ENCODE results near the gene SLC22A31. TPM values are rescaled to one million over a fixed set of nuclear protein-coding genes. Genes with fewer than 3 reads are reported as not detected.

Gene SLC22A31
- total RNA-seq, 1 donor from 2014 or later: not detected

GRCh38 chr16:89176147-89176690, 24.1 kb downstream of the SLC22A31 start:
- peaks cover 8% of the 10 kb centered on the region for H3K4me1 Mint-ChIP-seq
- H3K79me2 ChIP-seq (ENCODE audit: low read depth): no peaks in the 10 kb centered on the region
- no peak overlapping the region for H3K9ac ChIP-seq
- peaks cover 17% of the 10 kb centered on the region for H3K27me3 ChIP-seq
- TF ChIP-seq EZH2 (IDR thresholded peaks at IDR 0.05) (no peak), CTCF (IDR thresholded peaks at IDR 0.05) (no peak), EZH2phosphoT487 (IDR thresholded peaks at IDR 0.05) (no peak)
- H3K27me3 Mint-ChIP-seq (ENCODE audit: insufficient read depth, low read depth): peaks cover 2% of the 10 kb centered on the region
- peaks cover 18% of the 10 kb centered on the region for H4K20me1 ChIP-seq (ENCODE audit: low read depth)
- no peak for DNase-seq (ENCODE audit: low spot score)
- no peak overlapping the region for H2AFZ ChIP-seq (replicated peaks)
- no peak overlapping the region for H3K4me3 ChIP-seq
- no peak overlapping the region for H3K4me3 Mint-ChIP-seq
- no peaks in the 10 kb centered on the region for H3K9me3 ChIP-seq (ENCODE audit: low read depth)
- no peaks in the 10 kb centered on the region for H3K9me3 Mint-ChIP-seq
- no peaks in the 10 kb centered on the region for H3K36me3 ChIP-seq
- no peak overlapping the region for H3K27ac ChIP-seq
- no peaks in the 10 kb centered on the region for H3K36me3 Mint-ChIP-seq
- no peak overlapping the region for H3K4me2 ChIP-seq
- peaks cover 19% of the 10 kb centered on the region for H3K4me1 ChIP-seq
- no peak overlapping the region for H3K27ac Mint-ChIP-seq
- no peaks in the 10 kb centered on the region for H3F3A ChIP-seq (ENCODE audit: low read depth)

GRCh38 chr16:89175280-89176146, 24.8 kb downstream of the SLC22A31 start:
- Mint-ChIP-seq H3K4me3 (no peak overlapping the region), H3K4me1 (peaks cover 12% of the 10 kb centered on the region)
- no peak overlapping the region for H3K4me2 ChIP-seq

GRCh38 chr16:89174877-89175276, 25.5 kb downstream of the SLC22A31 start:
- no peaks in the 10 kb centered on the region for H3F3A ChIP-seq (ENCODE audit: low read depth)
- Mint-ChIP-seq H3K27ac (no peak overlapping the region), H3K9me3 (no peaks in the 10 kb centered on the region), H3K27me3 (ENCODE audit: insufficient read depth, low read depth) (peaks cover 5% of the 10 kb centered on the region), H3K4me1 (peaks cover 12% of the 10 kb centered on the region), H3K4me3 (no peak overlapping the region), H3K36me3 (no peaks in the 10 kb centered on the region)
- DNase-seq (ENCODE audit: low spot score): no peak
- H3K36me3 ChIP-seq: no peaks in the 10 kb centered on the region
- no peak overlapping the region for H3K9ac ChIP-seq
- no peak for TF ChIP-seq EZH2 (IDR thresholded peaks at IDR 0.05)
- TF ChIP-seq EZH2phosphoT487 (IDR thresholded peaks at IDR 0.05): no peak
- no peak for TF ChIP-seq CTCF (IDR thresholded peaks at IDR 0.05)
- peaks cover 24% of the 10 kb centered on the region for H4K20me1 ChIP-seq (ENCODE audit: low read depth)
- H2AFZ ChIP-seq (replicated peaks): no peak overlapping the region
- peaks cover 30% of the 10 kb centered on the region for H3K27me3 ChIP-seq
- H3K4me2 ChIP-seq: no peak overlapping the region
- no peaks in the 10 kb centered on the region for H3K9me3 ChIP-seq (ENCODE audit: low read depth)
- H3K27ac ChIP-seq: no peak overlapping the region
- H3K4me3 ChIP-seq: no peak overlapping the region
- no peaks in the 10 kb centered on the region for H3K79me2 ChIP-seq (ENCODE audit: low read depth)
- peaks cover 19% of the 10 kb centered on the region for H3K4me1 ChIP-seq

More at GRCh38 chr16:89175280-89176146, 24.8 kb downstream of the SLC22A31 start:
- H3K36me3 Mint-ChIP-seq: no peaks in the 10 kb centered on the region
- no peaks in the 10 kb centered on the region for H3K79me2 ChIP-seq (ENCODE audit: low read depth)
- TF ChIP-seq EZH2 (IDR thresholded peaks at IDR 0.05): no peak
- no peak for TF ChIP-seq EZH2phosphoT487 (IDR thresholded peaks at IDR 0.05)
- TF ChIP-seq CTCF (IDR thresholded peaks at IDR 0.05): no peak
- DNase-seq (ENCODE audit: low spot score): no peak
- no peak overlapping the region for H2AFZ ChIP-seq (replicated peaks)
- no peak overlapping the region for H3K27ac Mint-ChIP-seq
- H3K27ac ChIP-seq: no peak overlapping the region
- H3K4me3 ChIP-seq: no peak overlapping the region
- H3F3A ChIP-seq (ENCODE audit: low read depth): no peaks in the 10 kb centered on the region
- peaks cover 24% of the 10 kb centered on the region for H3K27me3 ChIP-seq
- H3K4me1 ChIP-seq: peaks cover 19% of the 10 kb centered on the region
- no peaks in the 10 kb centered on the region for H3K9me3 ChIP-seq (ENCODE audit: low read depth)
- no peak overlapping the region for H3K9ac ChIP-seq
- H3K27me3 Mint-ChIP-seq (ENCODE audit: insufficient read depth, low read depth): peaks cover 5% of the 10 kb centered on the region
- H3K9me3 Mint-ChIP-seq: no peaks in the 10 kb centered on the region
- H3K36me3 ChIP-seq: no peaks in the 10 kb centered on the region
- peaks cover 22% of the 10 kb centered on the region for H4K20me1 ChIP-seq (ENCODE audit: low read depth)
